Progenitor cell of endocrine pancreas (in vitro differentiated cells): ENCODE results near the gene ZNF26. TPM values are rescaled to one million over a fixed set of nuclear protein-coding genes. Genes with fewer than 3 reads are reported as not detected.
A peak's percentile ranks its signal among the peaks of the same experiment; 100 is the strongest.
"Not testable (repeated sequence)": the region's sequence is repeated elsewhere in the genome, so short reads cannot be mapped to it uniquely, and the experiment has no call there.

Source experiments
- DNase-seq: peaks from one replicate; pipeline ENCODE4 v3.0.0; 2021; ENCODE audit warnings: low spot score; ENCODE audit not compliant: unreplicated experiment
- H3K27ac Mint-ChIP-seq: 2 replicates; pipeline ENCODE4 v1.8.0; 2021; ENCODE audit warnings: mild to moderate bottlenecking, moderate library complexity, mixed read lengths
- H3K27me3 Mint-ChIP-seq: 2 replicates; pipeline ENCODE4 v1.8.0; 2021; ENCODE audit warnings: mixed read lengths
- H3K36me3 Mint-ChIP-seq: 2 replicates; pipeline ENCODE4 v1.8.0; 2022; ENCODE audit warnings: mixed read lengths; ENCODE audit not compliant: insufficient read depth
- H3K4me1 Mint-ChIP-seq: 2 replicates; pipeline ENCODE4 v1.8.0; 2021; ENCODE audit warnings: low read depth, mixed read lengths
- H3K4me3 Mint-ChIP-seq: 2 replicates; pipeline ENCODE4 v1.8.0; 2021; ENCODE audit warnings: low read depth, mild to moderate bottlenecking, moderate library complexity, mixed read lengths
- H3K9me3 Mint-ChIP-seq: 2 replicates; pipeline ENCODE4 v1.8.0; 2021; ENCODE audit warnings: low read depth, mixed read lengths
- CTCF ChIP-seq: fragments of 200-600 bp; sonication (generic); IDR thresholded peaks from one replicate; pipeline ENCODE4 v1.5.0; 2021; ENCODE audit warnings: antibody characterized with exemption, mild to moderate bottlenecking; ENCODE audit not compliant: unreplicated experiment
- total RNA-seq: library from RNA; stranded (reverse); gene quantifications from 2 replicates; pipeline ENCODE4 v1.2.1, GENCODE V29; 2021

Gene ZNF26
- total RNA-seq, 1 donor from 2014 or later = 12.9 TPM

GRCh38 chr12:132953771-132954170 lies 32.4 kb upstream of the ZNF26 start:
- peaks cover 28% of the 10 kb centered on the region for H3K9me3 Mint-ChIP-seq
- no peak for DNase-seq
- H3K36me3 Mint-ChIP-seq = peaks cover 41% of the 10 kb centered on the region
- H3K4me3 Mint-ChIP-seq = peak overlapping the region; percentile 29
- no peaks in the 10 kb centered on the region for H3K27me3 Mint-ChIP-seq
- H3K4me1 Mint-ChIP-seq = peaks cover 13% of the 10 kb centered on the region
- no peak for TF ChIP-seq CTCF
- H3K27ac Mint-ChIP-seq = peak overlapping the region; percentile 93

DNA sequence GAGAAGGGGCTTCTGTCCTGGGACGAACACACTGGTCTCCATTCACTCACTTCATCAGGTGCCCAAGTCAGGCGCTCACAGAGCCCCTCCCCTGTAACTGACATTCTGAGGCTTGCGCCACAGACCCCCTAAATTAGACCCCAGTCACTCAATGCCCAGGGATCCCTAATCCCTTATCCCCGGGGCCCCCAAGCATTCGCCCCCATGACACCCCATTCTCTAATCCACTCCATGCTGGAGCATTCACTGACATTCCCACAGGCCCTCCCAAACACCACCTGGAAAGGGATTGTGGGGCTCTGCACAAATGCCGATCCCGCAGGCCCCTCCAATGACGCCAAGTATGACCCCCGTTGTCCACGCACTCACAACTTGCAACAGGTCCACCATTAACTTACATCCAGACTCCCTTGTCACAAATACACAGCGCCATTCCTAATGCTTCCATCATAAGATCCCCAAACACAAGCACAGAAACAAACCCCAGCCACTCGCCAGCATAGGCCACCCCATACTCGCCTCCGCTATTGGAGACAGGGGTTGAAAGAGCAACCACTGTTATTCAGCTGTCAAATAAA lies 31.6 kb upstream of the ZNF26 start:
- peaks cover 26% of the 10 kb centered on the region for H3K9me3 Mint-ChIP-seq
- no peak for TF ChIP-seq CTCF
- DNase-seq = no peak
- H3K27me3 Mint-ChIP-seq = no peaks in the 10 kb centered on the region
- H3K4me3 Mint-ChIP-seq = peak overlapping the region; percentile 92
- peaks cover 13% of the 10 kb centered on the region for H3K4me1 Mint-ChIP-seq
- H3K36me3 Mint-ChIP-seq = peaks cover 35% of the 10 kb centered on the region
- H3K27ac Mint-ChIP-seq = peak overlapping the region; percentile 92

DNA sequence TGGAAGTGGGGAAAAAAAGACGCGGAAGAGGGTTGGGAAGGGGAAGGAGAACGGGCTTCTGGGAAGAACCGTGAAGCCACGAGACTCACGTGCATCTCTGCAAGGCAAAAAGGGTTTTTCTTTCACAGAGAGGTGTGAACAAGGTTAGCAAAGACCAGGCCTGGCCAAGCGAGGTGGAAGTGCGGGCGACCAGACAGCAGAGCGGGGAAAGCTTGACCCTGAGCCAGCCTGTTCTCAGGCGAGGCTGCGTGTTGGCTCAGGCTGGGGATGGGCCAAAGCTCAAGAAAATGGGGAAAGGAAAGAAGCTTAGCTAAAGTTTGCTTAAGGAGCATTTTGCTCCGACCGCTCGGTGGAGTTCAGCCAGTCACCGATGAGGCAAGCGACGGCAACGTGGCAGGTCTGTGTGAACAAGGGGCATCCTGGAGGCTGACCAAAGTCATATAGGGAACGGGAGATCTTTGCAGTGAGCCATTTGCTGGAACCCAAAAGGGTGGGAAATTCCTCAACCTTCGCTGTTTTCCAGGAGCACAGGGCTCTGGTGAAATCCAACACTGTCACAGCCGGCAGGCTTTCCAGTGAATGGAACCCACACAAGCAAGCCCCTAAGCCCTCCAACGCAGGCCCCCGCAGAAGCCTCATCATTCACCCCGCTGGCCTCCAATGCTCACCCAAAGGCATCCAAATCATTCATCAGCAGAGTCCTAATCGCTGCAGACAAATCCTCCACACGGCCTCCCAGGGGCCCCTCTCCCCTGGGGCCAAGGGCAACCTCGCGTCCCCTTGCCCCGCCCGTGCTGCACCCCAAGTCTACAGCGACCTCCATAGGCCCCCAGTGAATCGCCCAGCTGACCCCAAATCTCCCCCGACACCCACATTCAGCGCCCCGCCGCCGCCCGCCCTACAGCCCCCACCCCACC lies 30.8 kb upstream of the ZNF26 start:
- no peak for DNase-seq
- Mint-ChIP-seq H3K4me3 (peak overlapping the region; percentile 92), H3K27me3 (no peaks in the 10 kb centered on the region), H3K9me3 (peaks cover 29% of the 10 kb centered on the region), H3K4me1 (peaks cover 13% of the 10 kb centered on the region), H3K27ac (peak overlapping the region; percentile 92), H3K36me3 (peaks cover 35% of the 10 kb centered on the region)
- no peak for TF ChIP-seq CTCF

- DNase-seq = peak; percentile 78
- no peaks in the 10 kb centered on the region for H3K27me3 Mint-ChIP-seq
- no peak for TF ChIP-seq CTCF
- peaks cover 13% of the 10 kb centered on the region for H3K4me1 Mint-ChIP-seq
- H3K4me3 Mint-ChIP-seq = peak within 1 kb of the TSS; percentile 92
- peak within 1 kb of the TSS; percentile 99 for H3K27ac Mint-ChIP-seq
- H3K36me3 Mint-ChIP-seq = peaks cover 37% of the 10 kb centered on the region
- peaks cover 32% of the 10 kb centered on the region for H3K9me3 Mint-ChIP-seq
Measured at GRCh38 chr12:132956011-132956788, 30.0 kb upstream of the ZNF26 start, which contains the start of gene ZNF605. Gene ZNF605 (minus strand): TSS chr12:132956306. CDS start chr12:132945635, 10,671 bp downstream.

- Mint-ChIP-seq H3K9me3 (peaks cover 31% of the 10 kb centered on the region), H3K36me3 (peaks cover 30% of the 10 kb centered on the region)
Measured at GRCh38 chr12:132961790-132962189, 24.4 kb upstream of the ZNF26 start.

DNA sequence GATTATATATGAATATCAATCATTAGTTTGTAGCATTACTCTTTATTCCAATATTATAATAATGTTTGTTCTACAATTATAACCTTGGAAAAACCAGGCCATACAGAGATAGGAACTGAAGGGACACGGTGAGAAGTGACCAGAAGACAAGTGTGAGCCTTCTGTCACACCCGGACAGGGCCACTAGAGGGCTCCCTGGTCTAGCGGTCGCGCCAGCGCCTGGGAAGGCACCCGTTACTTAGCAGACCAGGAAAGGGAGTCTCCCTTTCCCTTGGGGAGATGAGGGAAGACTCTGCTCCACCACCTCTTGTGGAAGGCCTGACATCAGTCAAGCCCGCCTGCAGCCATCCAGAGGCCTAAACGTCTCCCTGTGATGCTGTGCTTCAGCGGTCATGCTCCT lies 22.2 kb upstream of the ZNF26 start:
- H3K4me3 Mint-ChIP-seq, H3K27ac Mint-ChIP-seq, H3K4me1 Mint-ChIP-seq, H3K27me3 Mint-ChIP-seq, DNase-seq: not testable (repeated sequence)
- peaks cover 28% of the 10 kb centered on the region for H3K36me3 Mint-ChIP-seq
- peaks cover 36% of the 10 kb centered on the region for H3K9me3 Mint-ChIP-seq

More at GRCh38 chr12:132961790-132962189, 24.4 kb upstream of the ZNF26 start:
- H3K27me3 Mint-ChIP-seq, H3K27ac Mint-ChIP-seq, DNase-seq, H3K4me3 Mint-ChIP-seq, H3K4me1 Mint-ChIP-seq: not testable (repeated sequence)
